HepG2 (cell line): ENCODE data around the gene ELF1. TPM values are rescaled to one million over a fixed set of nuclear protein-coding genes. Genes with fewer than 3 reads are reported as not detected.

Experiments used
- CEBPG ChIP-seq: IDR thresholded peaks from 2 replicates; pipeline ENCODE4 v1.6.1; 2016
- CREM ChIP-seq, 2 experiments: sonication (generic) in 1 of 2; formaldehyde crosslinking in 1 of 2; IDR thresholded peaks; 2 replicates each; pipeline versions ENCODE4 v1.4.0 to v1.6.1; 2016 to 2020; ENCODE audit warnings: antibody characterized with exemption in 1 of 2, mild to moderate bottlenecking in 1 of 2, missing genetic modification reagents in 1 of 2
- EHMT2 ChIP-seq: fragments of 200-600 bp; sonication (generic); IDR thresholded peaks from 2 replicates; pipeline ENCODE4 v1.7.0; 2017; ENCODE audit warnings: antibody characterized with exemption, low read depth, low read length, borderline replicate concordance
- GTF3A ChIP-seq: sonication (generic); formaldehyde crosslinking; conservative IDR thresholded peaks from 2 replicates; pipeline ENCODE4 v1.4.0; 2020; ENCODE audit warnings: mild to moderate bottlenecking, missing genetic modification reagents
- KMT2B ChIP-seq: IDR thresholded peaks from 2 replicates; pipeline ENCODE4 v1.6.1; 2016; ENCODE audit warnings: missing genetic modification reagents, missing compliant biosample characterization
- NCOR1 ChIP-seq: fragments of 200-600 bp; sonication (generic); IDR thresholded peaks from 2 replicates; pipeline ENCODE4 v1.7.0; 2017; ENCODE audit warnings: antibody characterized with exemption, low read length, borderline replicate concordance
- NPAS2 ChIP-seq: sonication (generic); formaldehyde crosslinking; IDR thresholded peaks from 2 replicates; pipeline ENCODE4 v1.8.0; 2022; ENCODE audit warnings: mild to moderate bottlenecking, missing genetic modification reagents, borderline replicate concordance
- PRDM10 ChIP-seq: sonication (generic); formaldehyde crosslinking; IDR thresholded peaks from 2 replicates; pipeline ENCODE4 v1.4.0; 2020; ENCODE audit warnings: low read depth, missing genetic modification reagents
- RFXAP ChIP-seq: sonication (generic); formaldehyde crosslinking; IDR thresholded peaks from 2 replicates; pipeline ENCODE4 v1.4.0; 2020; ENCODE audit warnings: missing genetic modification reagents, borderline replicate concordance
- SKI ChIP-seq: fragments of 450-650 bp; IDR thresholded peaks from one replicate; pipeline ENCODE4 v1.6.1; 2018; ENCODE audit warnings: mild to moderate bottlenecking; ENCODE audit not compliant: partially characterized antibody
- TBX2 ChIP-seq: sonication (generic); formaldehyde crosslinking; IDR thresholded peaks from 2 replicates; pipeline ENCODE4 v1.5.0; 2020; ENCODE audit warnings: missing genetic modification reagents, mild to moderate bottlenecking, borderline replicate concordance
- WIZ ChIP-seq: sonication (generic); formaldehyde crosslinking; IDR thresholded peaks from 2 replicates; pipeline ENCODE4 v1.5.1; 2020; ENCODE audit warnings: mild to moderate bottlenecking, missing genetic modification reagents
- XBP1 ChIP-seq: sonication (generic); formaldehyde crosslinking; IDR thresholded peaks from 2 replicates; pipeline ENCODE4 v1.5.0; 2020; ENCODE audit warnings: missing genetic modification reagents
- ZNF362 ChIP-seq: sonication (generic); formaldehyde crosslinking; IDR thresholded peaks from 2 replicates; pipeline ENCODE4 v1.4.0; 2020; ENCODE audit warnings: missing genetic modification reagents, mild to moderate bottlenecking, borderline replicate concordance
- ZNF382 ChIP-seq: sonication (generic); formaldehyde crosslinking; IDR thresholded peaks from 2 replicates; pipeline ENCODE4 v1.5.0; 2020; ENCODE audit warnings: missing genetic modification reagents, mild to moderate bottlenecking, borderline replicate concordance
- ZNF430 ChIP-seq: sonication (generic); formaldehyde crosslinking; IDR thresholded peaks from 2 replicates; pipeline ENCODE4 v1.9.0; 2021; ENCODE audit warnings: mild to moderate bottlenecking, missing genetic modification reagents
- ZNF460 ChIP-seq: sonication (generic); formaldehyde crosslinking; IDR thresholded peaks from 2 replicates; pipeline ENCODE4 v1.5.1; 2020; ENCODE audit warnings: missing genetic modification reagents, mild to moderate bottlenecking, borderline replicate concordance
- ZNF562 ChIP-seq: sonication (generic); formaldehyde crosslinking; IDR thresholded peaks from 2 replicates; pipeline ENCODE4 v1.8.0; 2022; ENCODE audit warnings: missing genetic modification reagents, borderline replicate concordance
- ZNF768 ChIP-seq: sonication (generic); formaldehyde crosslinking; IDR thresholded peaks from 2 replicates; pipeline ENCODE4 v1.4.0; 2020; ENCODE audit warnings: missing genetic modification reagents
- ZNF781 ChIP-seq: sonication (generic); formaldehyde crosslinking; IDR thresholded peaks from 2 replicates; pipeline ENCODE4 v1.5.1; 2020; ENCODE audit warnings: borderline replicate concordance, mild to moderate bottlenecking, missing genetic modification reagents; ENCODE audit errors: not compliant biosample characterization
- ZNF782 ChIP-seq: sonication (generic); formaldehyde crosslinking; IDR thresholded peaks from 2 replicates; pipeline ENCODE4 v1.4.0; 2020; ENCODE audit warnings: missing genetic modification reagents, mild to moderate bottlenecking, borderline replicate concordance
- polyA plus RNA-seq, 8 experiments: library from polyadenylated mRNA; depleted of rRNA in 3 of 8; stranded (reverse) in 7 of 8; unstranded in 1 of 8; fragments of >200 nt; fragmentation: Illumina TruSeq in 4 of 8; extraction: Trizol in 4 of 8; gene quantifications; 2 replicates each; pipeline versions ENCODE4 v1.2.1 to v1.2.3, GENCODE V29; 2011 to 2016; ENCODE audit warnings: low read depth in 4 of 8, missing spikeins in 1 of 8, mixed read lengths in 1 of 8; ENCODE audit not compliant: insufficient read depth in 1 of 8
- total RNA-seq, 5 experiments: library from RNA; depleted of rRNA; stranded (reverse); fragments of >200 nt; fragmentation: Illumina TruSeq; extraction: Trizol; gene quantifications; 2 replicates each; pipeline ENCODE4 v1.2.3, GENCODE V29; 2016; ENCODE audit warnings: low read depth in 1 of 5
- TF ChIP-seq, protein P1 (sequence below): sonication (generic); formaldehyde crosslinking; IDR thresholded peaks from 2 replicates; pipeline ENCODE4 v1.9.0; 2022; ENCODE audit warnings: low read depth, missing genetic modification reagents

Gene ELF1
- total and polyA plus RNA-seq, 2 of the 13 experiments (the other 11 are each of a cell fraction or from before 2014, with no cell fraction given): 24.6 to 71.5 TPM

GRCh38 chr13:41061075-41061913 is 42.2 kb upstream of the ELF1 start, which contains the start of gene WBP4 (continued):
- TF ChIP-seq NPAS2 (CRISPR knock-in tag): no peak
- peak; percentile 33 for TF ChIP-seq ZNF781 (CRISPR knock-in tag)
- TF ChIP-seq ZNF782: 0 out of 2 replicates have a peak, but pooled peaks have one; percentile 50
- no peak for TF ChIP-seq ZNF460 (CRISPR knock-in tag)
- 0 out of 2 replicates have a peak, but pooled peaks have one; percentile 41 for TF ChIP-seq GTF3A (CRISPR knock-in tag)
- 0 out of 2 replicates have a peak, but pooled peaks have one; percentile 65 for TF ChIP-seq RFXAP (CRISPR knock-in tag)
- TF ChIP-seq PRDM10 (CRISPR knock-in tag): peak; percentile 96
- TF ChIP-seq KMT2B (CRISPR knock-in tag): peak; percentile 86
- TF ChIP-seq TBX2 (CRISPR knock-in tag): peak; percentile 88
- peak; percentile 18; the same call in 1 of the 2 replicates for TF ChIP-seq ZNF430 (CRISPR knock-in tag)
- TF ChIP-seq XBP1 (CRISPR knock-in tag): no peak
- TF ChIP-seq CEBPG: peak; percentile 35; the same call in 1 of the 2 replicates
- TF ChIP-seq ZNF362 (CRISPR knock-in tag): no peak
- TF ChIP-seq ZNF768 (CRISPR knock-in tag): peak; percentile 53
- peak; percentile 41; the same call in 1 of the 2 replicates for TF ChIP-seq CREM (IDR thresholded peaks at IDR 0.05)
- TF ChIP-seq CREM (CRISPR knock-in tag; IDR thresholded peaks at IDR 0.05): no peak
- no peak; the same call in 1 of the 2 replicates for TF ChIP-seq EHMT2
- no peak for TF ChIP-seq WIZ (CRISPR knock-in tag)
- TF ChIP-seq, protein P1, sequence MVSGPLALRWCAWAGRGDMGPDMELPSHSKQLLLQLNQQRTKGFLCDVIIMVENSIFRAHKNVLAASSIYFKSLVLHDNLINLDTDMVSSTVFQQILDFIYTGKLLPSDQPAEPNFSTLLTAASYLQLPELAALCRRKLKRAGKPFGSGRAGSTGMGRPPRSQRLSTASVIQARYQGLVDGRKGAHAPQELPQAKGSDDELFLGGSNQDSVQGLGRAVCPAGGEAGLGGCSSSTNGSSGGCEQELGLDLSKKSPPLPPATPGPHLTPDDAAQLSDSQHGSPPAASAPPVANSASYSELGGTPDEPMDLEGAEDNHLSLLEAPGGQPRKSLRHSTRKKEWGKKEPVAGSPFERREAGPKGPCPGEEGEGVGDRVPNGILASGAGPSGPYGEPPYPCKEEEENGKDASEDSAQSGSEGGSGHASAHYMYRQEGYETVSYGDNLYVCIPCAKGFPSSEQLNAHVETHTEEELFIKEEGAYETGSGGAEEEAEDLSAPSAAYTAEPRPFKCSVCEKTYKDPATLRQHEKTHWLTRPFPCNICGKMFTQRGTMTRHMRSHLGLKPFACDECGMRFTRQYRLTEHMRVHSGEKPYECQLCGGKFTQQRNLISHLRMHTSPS (CRISPR knock-in tag): peak; percentile 66
- no peak for TF ChIP-seq ZNF562 (CRISPR knock-in tag)
- 0 out of 2 replicates have a peak, but pooled peaks have one; percentile 20 for TF ChIP-seq NCOR1
- TF ChIP-seq ZNF382 (CRISPR knock-in tag): no peak
- peak; percentile 30 for TF ChIP-seq SKI
